ENCODE measurements around the gene SHC2. TPM values are rescaled to one million over a fixed set of nuclear protein-coding genes. Genes with fewer than 3 reads are reported as not detected.

SHC2 gene
- total and polyA plus RNA-seq, 2 of the 8 experiments (the other 6 are each of a cell fraction or from before 2014, with no cell fraction given): 4.4 to 7.3 TPM

- FAIRE-seq: no peak
- no peak overlapping the region for H3K4me3 ChIP-seq (ENCODE audit: extremely low read depth in 1 of 4, insufficient read depth in 2 of 4, low read depth in 3 of 4, low read length in 4 of 4)
- H3K4ac ChIP-seq (replicated peaks; ENCODE audit: insufficient read length, low read depth, low read length): no peak overlapping the region
- no peak overlapping the region for H2BK20ac ChIP-seq (ENCODE audit: low read length)
- peaks cover 0 to 3% of the 10 kb centered on the region in 2 experiments for H4K20me1 ChIP-seq (replicated peaks in 1 of 2; ENCODE audit: control insufficient read depth in 1 of 2, insufficient read depth in 2 of 2, low read length in 2 of 2)
- DNase-seq (ENCODE audit: low read depth in 1 of 2, low spot score in 2 of 2): no peak
- no peak overlapping the region for H3K14ac ChIP-seq (ENCODE audit: insufficient read length)
- H3K23ac ChIP-seq (ENCODE audit: insufficient read length): no peak overlapping the region
- H2BK15ac ChIP-seq (ENCODE audit: low read length): no peak overlapping the region
- no peak overlapping the region for H4K5ac ChIP-seq (ENCODE audit: insufficient read length, low read depth, low read length)
- H3K9me3 ChIP-seq (ENCODE audit: insufficient read depth in 2 of 2, low read depth in 1 of 2, low read length in 1 of 2): peaks cover 13% of the 10 kb centered on the region in 2 experiments; a peak in 3 of 4 replicates
- H4K91ac ChIP-seq (replicated peaks; ENCODE audit: insufficient read length, low read length): no peak overlapping the region
- no peak overlapping the region for H2BK5ac ChIP-seq (ENCODE audit: low read depth, low read length)
- no peak overlapping the region for H2BK12ac ChIP-seq (ENCODE audit: low read depth, low read length)
- no peak overlapping the region for H2AFZ ChIP-seq (ENCODE audit: low read length)
- no peaks in the 10 kb centered on the region for H3K36me3 ChIP-seq (ENCODE audit: control insufficient read depth in 2 of 4, insufficient read depth in 4 of 4, low read length in 3 of 4)
- no peaks in the 10 kb centered on the region for H3K79me2 ChIP-seq (ENCODE audit: control insufficient read depth in 1 of 2, insufficient read depth in 2 of 2, low read length in 2 of 2)
- WGBS, 2 experiments (ENCODE audit: extremely low coverage in 1 of 2, insufficient coverage in 1 of 2, insufficient read length in 1 of 2, insufficient replicate concordance in 2 of 2, low coverage in 1 of 2, low lambda C conversion rate in 2 of 2, missing lambda C conversion rate in 1 of 2): 75 to 100% methylated on average over 5 of the region's 5 CpGs
- H3K9ac ChIP-seq (replicated peaks in 1 of 4; ENCODE audit: extremely low read depth in 1 of 4, low read depth in 3 of 4, low read length in 3 of 4): no peak overlapping the region
- peaks cover 0 to 2% (median 0%) of the 10 kb centered on the region in 4 experiments; a peak in 2 of 7 replicates for H3K27me3 ChIP-seq (replicated peaks in 1 of 4; ENCODE audit: control insufficient read depth in 3 of 4, extremely low read depth in 1 of 4, insufficient read depth in 3 of 4, low read length in 3 of 4)
- H3K23me2 ChIP-seq (ENCODE audit: low read depth, low read length): peaks cover 19% of the 10 kb centered on the region
- no peak overlapping the region for H3K18ac ChIP-seq (ENCODE audit: extremely low read depth, low read length)
- H3K56ac ChIP-seq (replicated peaks; ENCODE audit: insufficient read length, low read depth, low read length): no peak overlapping the region
- ChIA-PET POLR2A (ENCODE audit: partially characterized antibody) (no interaction called here), CTCF (ENCODE audit: partially characterized antibody) (interaction anchor here (1.2 kb wide), 1 partner anchor 111 kb away, joined by 3 read pairs; no protein-coding TSS in a partner anchor)
- TF ChIP-seq POU5F1 (IDR thresholded peaks at IDR 0.05; ENCODE audit: low read depth, low read length) (no peak), BRCA1 (IDR thresholded peaks at IDR 0.05; ENCODE audit: low read depth, low read length) (no peak), RNF2 (IDR thresholded peaks at IDR 0.05; ENCODE audit: borderline replicate concordance, low read depth, low read length, missing control alignments, poor library complexity, severe bottlenecking) (no peak)
- H2BK120ac ChIP-seq (replicated peaks; ENCODE audit: low read depth, low read length): no peak overlapping the region
- H3K4me2 ChIP-seq (ENCODE audit: insufficient read depth in 1 of 2, low read depth in 2 of 2, low read length in 2 of 2): no peak overlapping the region
- H3K27ac ChIP-seq (ENCODE audit: low read depth, low read length): no peak overlapping the region
- H3K4me1 ChIP-seq (replicated peaks in 1 of 4; ENCODE audit: control insufficient read depth in 3 of 4, insufficient read depth in 4 of 4, low read length in 3 of 4): no peaks in the 10 kb centered on the region
- no peaks in the 10 kb centered on the region for H3K79me1 ChIP-seq (ENCODE audit: low read depth, low read length)
- peak overlapping the region; percentile 97; the same call in 1 of the 2 replicates for H2AK5ac ChIP-seq (ENCODE audit: low read depth, low read length)
- H4K8ac ChIP-seq (ENCODE audit: extremely low read depth, insufficient read depth, low read length): no peak overlapping the region
Measured at GRCh38 chr19:395467-395866, 65.4 kb downstream of the SHC2 start.

All from H1 (cell line).